A673 (cell line): ENCODE measurements around the gene METTL16.

Experiments used
- CTCF ChIP-seq: fragments of 300-800, 200-600 bp; sonication (generic); conservative IDR thresholded peaks from 2 replicates; pipeline ENCODE4 v1.5.1; 2017; ENCODE audit warnings: low read depth, mild to moderate bottlenecking, antibody characterized with exemption, low read length, moderate library complexity, mixed read lengths
- EZH2 ChIP-seq: fragments of 200-600 bp; sonication (generic); IDR thresholded peaks from 2 replicates; pipeline ENCODE4 v1.6.1; 2017; ENCODE audit warnings: borderline replicate concordance, low read depth, mild to moderate bottlenecking, mixed read lengths, antibody characterized with exemption, low read length; ENCODE audit not compliant: poor library complexity, severe bottlenecking

- no peak for TF ChIP-seq CTCF
- no peak for TF ChIP-seq EZH2
Measured at GRCh38 chr17:2371183-2372130, 140.2 kb downstream of the METTL16 start.
